ENCODE measurements around the gene CENPT. TPM values are rescaled to one million over a fixed set of nuclear protein-coding genes. Genes with fewer than 3 reads are reported as not detected.

The CENPT gene
- total RNA-seq, 1 experiment from 2014 or later = 60.9 TPM

- H3K4me2 ChIP-seq (ENCODE audit: insufficient read depth, insufficient read length, low read length) = no peak overlapping the region
- H4K5ac ChIP-seq (ENCODE audit: insufficient read length, low read depth, low read length) = no peak overlapping the region
- no peaks in the 10 kb centered on the region for H4K20me1 ChIP-seq (ENCODE audit: control insufficient read depth, insufficient read depth, insufficient read length)
- Mint-ChIP-seq H3K36me3 (ENCODE audit: insufficient read depth in 1 of 3, low read depth in 3 of 3) (peaks cover 29 to 63% (median 63%) of the 10 kb centered on the region in 3 experiments), H3K27ac (peak overlapping the region in 1 of 3 experiments; percentile 29; a peak in 1 of 7 replicates), H3K4me1 (peaks cover 13 to 24% of the 10 kb centered on the region in 2 experiments), H3K4me3 (no peak overlapping the region), H3K9me3 (no peaks in the 10 kb centered on the region), H3K27me3 (ENCODE audit: low read depth) (no peaks in the 10 kb centered on the region; the same call in none of the 2 replicates)
- no peak overlapping the region for H3T11ph ChIP-seq (ENCODE audit: low read length)
- H3K4ac ChIP-seq (ENCODE audit: low read depth, low read length) = no peak overlapping the region
- H3K23me2 ChIP-seq (ENCODE audit: insufficient read length, low read depth, low read length, poor library complexity, severe bottlenecking) = no peaks in the 10 kb centered on the region
- no peak overlapping the region for H3K18ac ChIP-seq (ENCODE audit: insufficient read length, low read depth, low read length)
- H3K27ac ChIP-seq (ENCODE audit: insufficient read length, low read depth, low read length) = no peak overlapping the region
- H2AFZ ChIP-seq (ENCODE audit: low read length) = no peak overlapping the region
- H3K23ac ChIP-seq (ENCODE audit: insufficient read length, low read depth, low read length) = no peak overlapping the region
- no peak for DNase-seq
- H4K8ac ChIP-seq (replicated peaks; ENCODE audit: insufficient read length, low read depth, low read length) = no peak overlapping the region
- WGBS (ENCODE audit: extremely low coverage, insufficient read length, low lambda C conversion rate) = no CpG with 5 or more reads among the region's 18 CpGs
- H3K27me3 ChIP-seq (ENCODE audit: insufficient read depth, low read length) = no peaks in the 10 kb centered on the region
- H3K79me1 ChIP-seq (ENCODE audit: insufficient read depth, low read depth, low read length, poor library complexity, severe bottlenecking) = no peaks in the 10 kb centered on the region
- no peak overlapping the region for H3K56ac ChIP-seq (ENCODE audit: insufficient read length, low read depth, low read length)
- H3K9me3 ChIP-seq (ENCODE audit: control insufficient read depth, low read depth, low read length) = no peaks in the 10 kb centered on the region
- no peak overlapping the region for H2AK5ac ChIP-seq (ENCODE audit: insufficient read length, low read length)
- no peak overlapping the region for H2BK20ac ChIP-seq (ENCODE audit: low read depth, low read length, poor library complexity, severe bottlenecking)
- no peak overlapping the region for H3K9ac ChIP-seq (ENCODE audit: extremely low read depth, insufficient read length, low read length)
- no peak overlapping the region for H4K91ac ChIP-seq (ENCODE audit: insufficient read length, low read depth, low read length)
- no peak overlapping the region for H2BK15ac ChIP-seq (ENCODE audit: low read depth, low read length)
- H2BK12ac ChIP-seq (ENCODE audit: insufficient read length, low read depth, low read length) = no peak overlapping the region
- no peak overlapping the region for H3K14ac ChIP-seq (ENCODE audit: insufficient read depth, low read length)
- no peaks in the 10 kb centered on the region for H3K4me1 ChIP-seq (ENCODE audit: insufficient read depth, low read length)
- no peak overlapping the region for H2BK120ac ChIP-seq (ENCODE audit: low read depth, low read length, poor library complexity, severe bottlenecking)
- TF ChIP-seq CTCF (conservative IDR thresholded peaks at IDR 0.05) = no peak
- no peak overlapping the region for H2BK5ac ChIP-seq (ENCODE audit: insufficient read length, low read length)
- H3K79me2 ChIP-seq (ENCODE audit: insufficient read depth, low read length) = no peaks in the 10 kb centered on the region
Observed at GRCh38 chr16:67882374-67883145, 35.1 kb upstream of the CENPT start.
